GM12892 (cell line): ENCODE measurements around the gene GCLM.
"Not testable (repeated sequence)": the region's sequence is repeated elsewhere in the genome, so short reads cannot be mapped to it uniquely, and the experiment has no call there.

Experiments used
- POLR2A ChIP-seq: IDR thresholded peaks from 2 replicates; pipeline ENCODE4 v1.6.1; 2011; ENCODE audit warnings: low read depth, low read length, control low read depth
- POLR2AphosphoS5 ChIP-seq: IDR thresholded peaks from 2 replicates; pipeline ENCODE4 v1.6.1; 2011; ENCODE audit warnings: low read depth, low read length, control low read depth
- TAF1 ChIP-seq: IDR thresholded peaks from 2 replicates; pipeline ENCODE4 v1.6.1; 2011; ENCODE audit warnings: low read depth, mild to moderate bottlenecking, control low read depth, low read length, borderline replicate concordance

DNA sequence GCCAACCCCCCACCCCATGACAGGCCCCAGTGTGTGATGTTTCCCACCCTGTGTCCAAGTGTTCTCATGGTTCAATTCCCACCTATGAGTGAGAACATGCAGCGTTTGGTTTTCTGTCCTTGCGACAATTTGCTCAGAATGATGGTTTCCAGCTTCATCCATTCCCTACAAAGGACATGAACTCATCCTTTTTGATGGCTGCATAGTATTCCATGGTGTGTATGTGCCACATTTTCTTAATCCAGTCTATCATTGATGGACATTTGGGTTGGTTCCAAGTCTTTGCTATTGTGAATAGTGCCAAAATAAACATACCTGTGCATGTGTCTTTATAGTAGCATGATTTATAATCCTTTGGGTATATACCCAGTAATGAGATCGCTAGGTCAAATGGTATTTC is 1.6 kb upstream of the GCLM start:
- TF ChIP-seq POLR2A, POLR2AphosphoS5, TAF1: not testable (repeated sequence)
